ENCODE measurements around the gene SEMA3A.
"Not testable (repeated sequence)": the region's sequence is repeated elsewhere in the genome, so short reads cannot be mapped to it uniquely, and the experiment has no call there.

Gene SEMA3A

GRCh38 chr7:84218681-84219080 lies 24.1 kb upstream of the SEMA3A start:
- Histone ChIP-seq H3K4me1 (ENCODE audit: control insufficient read depth, insufficient read depth, low read length) (no peaks in the 10 kb centered on the region), H3K4me3 (ENCODE audit: low read length) (no peak overlapping the region), H3K9ac (ENCODE audit: low read length) (no peak overlapping the region), H3K9me3 (ENCODE audit: control insufficient read depth, low read length) (no peaks in the 10 kb centered on the region), H3K36me3 (ENCODE audit: control insufficient read depth, insufficient read depth, low read length) (no peaks in the 10 kb centered on the region), H3K27me3 (ENCODE audit: control insufficient read depth, insufficient read depth, low read length) (no peaks in the 10 kb centered on the region)

DNA sequence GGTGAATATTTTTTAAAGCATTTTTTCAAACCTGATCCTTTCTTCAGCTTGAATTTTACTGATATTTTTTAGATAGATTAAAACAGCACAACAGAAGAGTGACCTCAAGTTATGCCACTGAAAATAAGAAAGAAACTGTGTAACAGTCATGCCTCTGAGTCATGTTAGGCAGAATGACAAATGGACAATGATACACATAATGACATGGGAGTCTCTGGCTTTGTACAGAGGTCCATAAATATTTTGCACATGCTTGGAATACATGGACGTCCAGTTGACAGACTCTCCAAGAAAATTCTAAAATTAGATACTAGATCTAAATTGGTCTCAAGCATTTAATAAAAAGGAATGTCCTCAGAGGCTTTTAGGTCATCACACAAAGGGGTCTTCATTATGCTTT lies 21.9 kb upstream of the SEMA3A start:
- no peaks in the 10 kb centered on the region for H3K9me3 ChIP-seq (ENCODE audit: control insufficient read depth, low read length)
- H3K36me3 ChIP-seq (ENCODE audit: control insufficient read depth, insufficient read depth, low read length), result no peaks in the 10 kb centered on the region
- no peaks in the 10 kb centered on the region for H3K4me1 ChIP-seq (ENCODE audit: control insufficient read depth, insufficient read depth, low read length)

GRCh38 chr7:84214757-84215156 lies 20.2 kb upstream of the SEMA3A start:
- not testable (repeated sequence) for H3K27me3 ChIP-seq (ENCODE audit: control insufficient read depth, insufficient read depth, low read length); H3K4me1 ChIP-seq (ENCODE audit: control insufficient read depth, insufficient read depth, low read length); H3K9me3 ChIP-seq (ENCODE audit: control insufficient read depth, low read length); H3K36me3 ChIP-seq (ENCODE audit: control insufficient read depth, insufficient read depth, low read length); H3K4me3 ChIP-seq (ENCODE audit: low read length); H3K9ac ChIP-seq (ENCODE audit: low read length)

More for the DNA sequence above, 21.9 kb upstream of the SEMA3A start:
- Histone ChIP-seq H3K27me3 (ENCODE audit: control insufficient read depth, insufficient read depth, low read length) (no peaks in the 10 kb centered on the region), H3K9ac (ENCODE audit: low read length) (no peak overlapping the region), H3K4me3 (ENCODE audit: low read length) (no peak overlapping the region)

- Histone ChIP-seq H3K36me3 (ENCODE audit: control insufficient read depth, insufficient read depth, low read length) (no peaks in the 10 kb centered on the region), H3K27me3 (ENCODE audit: control insufficient read depth, insufficient read depth, low read length) (no peaks in the 10 kb centered on the region), H3K4me1 (ENCODE audit: control insufficient read depth, insufficient read depth, low read length) (no peaks in the 10 kb centered on the region), H3K9me3 (ENCODE audit: control insufficient read depth, low read length) (no peaks in the 10 kb centered on the region), H3K4me3 (ENCODE audit: low read length) (no peak overlapping the region), H3K9ac (ENCODE audit: low read length) (no peak overlapping the region)
Measured at GRCh38 chr7:84210301-84210700, 15.7 kb upstream of the SEMA3A start.

DNA sequence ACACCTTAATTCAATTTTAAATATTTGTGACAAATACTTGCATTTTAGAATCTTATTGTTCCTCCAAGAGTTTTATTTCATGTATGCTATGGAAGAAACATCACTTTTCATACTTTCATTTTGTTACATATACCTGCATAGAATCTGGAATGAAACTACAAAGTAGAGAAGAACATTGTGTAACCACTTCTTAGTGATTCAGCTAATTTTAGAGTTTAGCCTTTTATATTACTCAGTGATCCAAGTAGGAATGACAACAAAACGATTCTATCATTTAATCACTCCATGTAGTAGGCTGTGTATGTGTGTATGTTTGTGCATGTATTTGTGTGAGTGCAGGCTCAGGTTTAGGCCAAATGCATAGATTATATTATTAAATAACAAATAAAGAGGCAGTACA lies 14.4 kb upstream of the SEMA3A start:
- H3K4me1 ChIP-seq (ENCODE audit: control insufficient read depth, insufficient read depth, low read length), result no peaks in the 10 kb centered on the region
- H3K9me3 ChIP-seq (ENCODE audit: control insufficient read depth, low read length), result no peaks in the 10 kb centered on the region
- no peak overlapping the region for H3K4me3 ChIP-seq (ENCODE audit: low read length)
- H3K27me3 ChIP-seq (ENCODE audit: control insufficient read depth, insufficient read depth, low read length), result no peaks in the 10 kb centered on the region
- no peak overlapping the region for H3K9ac ChIP-seq (ENCODE audit: low read length)
- H3K36me3 ChIP-seq (ENCODE audit: control insufficient read depth, insufficient read depth, low read length), result no peaks in the 10 kb centered on the region

- H3K9ac ChIP-seq (ENCODE audit: low read length), result no peak overlapping the region
- no peaks in the 10 kb centered on the region for H3K36me3 ChIP-seq (ENCODE audit: control insufficient read depth, insufficient read depth, low read length)
- no peaks in the 10 kb centered on the region for H3K9me3 ChIP-seq (ENCODE audit: control insufficient read depth, low read length)
- H3K4me1 ChIP-seq (ENCODE audit: control insufficient read depth, insufficient read depth, low read length), result no peaks in the 10 kb centered on the region
- H3K4me3 ChIP-seq (ENCODE audit: low read length), result no peak overlapping the region
- no peaks in the 10 kb centered on the region for H3K27me3 ChIP-seq (ENCODE audit: control insufficient read depth, insufficient read depth, low read length)
Measured at GRCh38 chr7:84207615-84208014, 13.0 kb upstream of the SEMA3A start.

- no peaks in the 10 kb centered on the region for H3K9me3 ChIP-seq (ENCODE audit: control insufficient read depth, low read length)
- H3K9ac ChIP-seq (ENCODE audit: low read length), result no peak overlapping the region
- H3K4me1 ChIP-seq (ENCODE audit: control insufficient read depth, insufficient read depth, low read length), result no peaks in the 10 kb centered on the region
- H3K4me3 ChIP-seq (ENCODE audit: low read length), result no peak overlapping the region
- no peaks in the 10 kb centered on the region for H3K36me3 ChIP-seq (ENCODE audit: control insufficient read depth, insufficient read depth, low read length)
- no peaks in the 10 kb centered on the region for H3K27me3 ChIP-seq (ENCODE audit: control insufficient read depth, insufficient read depth, low read length)
Measured at GRCh38 chr7:84207025-84207424, 12.4 kb upstream of the SEMA3A start.

DNA sequence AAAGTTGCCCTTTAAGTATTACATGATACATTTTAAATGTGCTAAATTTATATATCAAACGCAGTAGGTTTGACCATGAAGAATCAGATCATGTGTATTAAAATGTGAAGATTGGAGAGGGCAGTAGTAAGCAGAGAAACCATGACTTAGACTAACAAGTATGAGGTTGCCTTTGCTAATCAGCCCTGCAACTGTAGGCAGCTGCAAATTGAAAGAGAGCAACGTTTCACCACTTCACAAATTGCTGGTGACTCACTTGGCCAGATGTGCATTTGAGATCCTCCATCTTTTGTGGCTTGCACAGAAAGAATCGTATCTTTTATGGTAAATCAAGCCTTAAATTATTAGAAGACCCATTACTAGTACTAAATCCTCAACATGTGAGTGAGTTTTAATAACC lies 10.1 kb upstream of the SEMA3A start:
- no peaks in the 10 kb centered on the region for H3K36me3 ChIP-seq (ENCODE audit: control insufficient read depth, insufficient read depth, low read length)
- no peak overlapping the region for H3K4me3 ChIP-seq (ENCODE audit: low read length)
- H3K9me3 ChIP-seq (ENCODE audit: control insufficient read depth, low read length), result no peaks in the 10 kb centered on the region
- H3K27me3 ChIP-seq (ENCODE audit: control insufficient read depth, insufficient read depth, low read length), result no peaks in the 10 kb centered on the region
- H3K4me1 ChIP-seq (ENCODE audit: control insufficient read depth, insufficient read depth, low read length), result no peaks in the 10 kb centered on the region
- no peak overlapping the region for H3K9ac ChIP-seq (ENCODE audit: low read length)

GRCh38 chr7:84202855-84203254 lies 8.3 kb upstream of the SEMA3A start:
- Histone ChIP-seq H3K4me1 (ENCODE audit: control insufficient read depth, insufficient read depth, low read length) (no peaks in the 10 kb centered on the region), H3K4me3 (ENCODE audit: low read length) (no peak overlapping the region), H3K36me3 (ENCODE audit: control insufficient read depth, insufficient read depth, low read length) (no peaks in the 10 kb centered on the region), H3K27me3 (ENCODE audit: control insufficient read depth, insufficient read depth, low read length) (no peaks in the 10 kb centered on the region), H3K9ac (ENCODE audit: low read length) (no peak overlapping the region), H3K9me3 (ENCODE audit: control insufficient read depth, low read length) (no peaks in the 10 kb centered on the region)

- Histone ChIP-seq H3K9ac (ENCODE audit: low read length) (no peak overlapping the region), H3K36me3 (ENCODE audit: control insufficient read depth, insufficient read depth, low read length) (no peaks in the 10 kb centered on the region), H3K9me3 (ENCODE audit: control insufficient read depth, low read length) (no peaks in the 10 kb centered on the region), H3K4me1 (ENCODE audit: control insufficient read depth, insufficient read depth, low read length) (no peaks in the 10 kb centered on the region), H3K4me3 (ENCODE audit: low read length) (no peak overlapping the region), H3K27me3 (ENCODE audit: control insufficient read depth, insufficient read depth, low read length) (peaks cover 5% of the 10 kb centered on the region)
Measured at GRCh38 chr7:84200859-84201258, 6.3 kb upstream of the SEMA3A start.

DNA sequence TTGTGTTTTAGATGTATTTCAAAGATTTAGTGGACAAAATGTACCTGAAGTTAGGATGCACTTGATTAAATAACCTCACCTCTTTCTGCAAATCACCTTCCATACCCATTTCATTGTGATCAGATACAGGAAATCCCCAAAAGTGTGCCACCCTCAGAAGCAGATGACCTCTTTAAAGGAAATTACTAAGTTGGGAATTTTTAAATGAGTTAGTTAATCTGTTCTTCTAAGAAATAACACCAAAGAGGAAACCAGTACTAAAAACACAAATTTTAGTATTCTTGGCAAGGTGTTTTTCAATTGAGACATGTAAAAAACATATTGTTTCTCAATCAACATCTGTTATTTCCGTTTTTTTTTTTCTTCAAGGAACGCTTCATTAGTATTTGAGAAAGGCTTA lies 4.6 kb upstream of the SEMA3A start:
- Histone ChIP-seq H3K4me3 (ENCODE audit: low read length) (no peak overlapping the region), H3K36me3 (ENCODE audit: control insufficient read depth, insufficient read depth, low read length) (no peaks in the 10 kb centered on the region), H3K9ac (ENCODE audit: low read length) (no peak overlapping the region), H3K27me3 (ENCODE audit: control insufficient read depth, insufficient read depth, low read length) (peaks cover 17% of the 10 kb centered on the region), H3K9me3 (ENCODE audit: control insufficient read depth, low read length) (no peaks in the 10 kb centered on the region), H3K4me1 (ENCODE audit: control insufficient read depth, insufficient read depth, low read length) (no peaks in the 10 kb centered on the region)

- H3K36me3 ChIP-seq (ENCODE audit: control insufficient read depth, insufficient read depth, low read length), result no peaks in the 10 kb centered on the region
- peaks cover 17% of the 10 kb centered on the region for H3K27me3 ChIP-seq (ENCODE audit: control insufficient read depth, insufficient read depth, low read length)
- H3K9me3 ChIP-seq (ENCODE audit: control insufficient read depth, low read length), result no peaks in the 10 kb centered on the region
- H3K4me3 ChIP-seq (ENCODE audit: low read length), result no peak overlapping the region
- H3K4me1 ChIP-seq (ENCODE audit: control insufficient read depth, insufficient read depth, low read length), result no peaks in the 10 kb centered on the region
- no peak overlapping the region for H3K9ac ChIP-seq (ENCODE audit: low read length)
Measured at GRCh38 chr7:84196084-84196503, 1.5 kb upstream of the SEMA3A start.

DNA sequence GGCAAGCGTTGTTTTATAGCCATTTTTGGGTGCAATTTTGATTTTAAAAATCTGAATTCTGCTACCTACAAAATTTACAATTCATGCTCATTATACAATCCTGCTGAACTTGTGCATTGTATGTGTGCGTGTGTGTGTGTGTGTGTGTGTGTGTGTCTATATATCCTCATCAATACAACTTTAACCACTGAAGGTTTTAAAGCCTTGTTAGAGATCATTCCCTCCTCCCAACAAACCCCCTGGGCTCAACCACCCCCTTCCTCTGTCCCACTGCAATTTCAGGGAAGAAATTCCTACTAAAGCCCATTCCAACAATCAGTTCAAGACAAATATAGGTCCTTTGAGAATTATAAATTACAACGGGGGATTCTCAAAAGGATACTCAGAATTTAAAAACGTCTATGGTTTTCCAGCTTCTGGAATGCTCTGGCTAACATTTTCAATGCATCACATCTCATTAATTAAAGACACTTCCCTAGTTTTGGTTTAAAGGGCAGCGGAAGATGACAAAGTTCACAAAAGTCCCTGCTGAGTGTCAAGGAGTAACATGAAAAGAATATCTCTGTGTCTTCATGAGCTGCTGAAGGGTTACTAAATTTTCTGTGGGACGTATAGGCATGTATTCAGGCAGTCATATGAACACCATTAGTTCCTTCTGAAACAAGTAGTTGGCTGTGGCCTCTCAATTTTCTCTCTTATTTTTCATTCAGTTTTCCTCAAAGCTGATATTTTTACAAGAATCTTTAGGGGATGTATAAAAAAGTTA lies 889 bp upstream of the SEMA3A start:
- Histone ChIP-seq H3K9me3 (ENCODE audit: control insufficient read depth, low read length) (no peaks in the 10 kb centered on the region), H3K36me3 (ENCODE audit: control insufficient read depth, insufficient read depth, low read length) (no peaks in the 10 kb centered on the region), H3K9ac (ENCODE audit: low read length) (no peak overlapping the region), H3K4me3 (ENCODE audit: low read length) (no peak overlapping the region), H3K27me3 (ENCODE audit: control insufficient read depth, insufficient read depth, low read length) (peaks cover 17% of the 10 kb centered on the region), H3K4me1 (ENCODE audit: control insufficient read depth, insufficient read depth, low read length) (no peaks in the 10 kb centered on the region)

All from mucosa of stomach (tissue), 1 donor.